GM12891 (cell line): ENCODE results near the gene IFT88.

ENCODE experiments used
- POLR2A ChIP-seq: IDR thresholded peaks from 2 replicates; pipeline ENCODE4 v1.6.1; 2011; ENCODE audit warnings: low read depth, low read length, control low read depth
- POLR2AphosphoS5 ChIP-seq: IDR thresholded peaks from 2 replicates; pipeline ENCODE4 v1.6.1; 2011; ENCODE audit warnings: low read depth, low read length, control low read depth
- POU2F2 ChIP-seq: IDR thresholded peaks from 2 replicates; pipeline ENCODE4 v1.6.1; 2011; ENCODE audit warnings: low read depth, mild to moderate bottlenecking, control low read depth, low read length, moderate library complexity
- TAF1 ChIP-seq: IDR thresholded peaks from 2 replicates; pipeline ENCODE4 v1.6.1; 2011; ENCODE audit warnings: low read depth, low read length, control low read depth

- no peak for TF ChIP-seq POLR2A
- TF ChIP-seq POLR2AphosphoS5: no peak
- no peak for TF ChIP-seq TAF1
- no peak for TF ChIP-seq POU2F2
These were observed 43.0 kb downstream of the IFT88 start for GRCh38 chr13:20610006-20610405.
